Cardiac septum (tissue), 1 donor: ENCODE results near the gene OR11H7. TPM values are rescaled to one million over a fixed set of nuclear protein-coding genes. Genes with fewer than 3 reads are reported as not detected.
"Not testable (repeated sequence)": the region's sequence is repeated elsewhere in the genome, so short reads cannot be mapped to it uniquely, and the experiment has no call there.

Experiments used
- DNase-seq: peaks from one replicate; pipeline ENCODE4 v3.0.0-alpha.2; 2020; ENCODE audit warnings: low spot score
- intact Hi-C: fragments of 100-400 bp; cut with DNase I; formaldehyde crosslinking; loops from one replicate; pipeline ENCODE4 v1.14.0; 2022
- long read RNA-seq: library from polyadenylated mRNA; unstranded; transcript quantifications from one replicate; pipeline ENCODE4 v2.0.0, GENCODE V29; 2021
- total RNA-seq: library from RNA; stranded (reverse); fragmentation: NEBNext Ultra II Directional; extraction: Animal tissue kit (Norgen Biotek cat#: 25700); gene quantifications from one replicate; pipeline ENCODE4 v1.2.1, GENCODE V29; 2021
- donor health status: DM: no; HTN: no; CAD: no.

The OR11H7 gene
- total RNA-seq, result not detected
- long read RNA-seq, result 0 reads

DNA sequence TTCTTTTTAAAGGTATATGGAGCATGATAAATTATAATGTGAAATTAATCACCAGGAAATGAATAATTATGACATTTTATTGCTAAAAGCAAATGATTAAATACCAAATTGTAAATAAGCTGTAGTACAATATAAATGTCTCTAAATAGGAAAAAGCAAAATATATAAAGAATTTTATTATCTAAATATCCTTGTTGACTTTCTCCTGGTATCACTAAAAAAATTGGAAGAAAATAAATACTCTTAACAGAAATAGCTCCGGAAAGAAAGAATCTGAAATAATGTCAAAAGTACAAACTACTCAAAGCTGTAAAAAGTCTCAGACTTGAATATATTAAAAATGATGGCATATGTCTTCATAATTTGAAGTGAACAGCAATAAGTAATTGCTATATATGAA is at the start of gene OR11H7:
TSS of gene OR11H7 (plus strand) at position 301 of the 400 bp plus-strand sequence.
- no peak for DNase-seq
- intact Hi-C loops, result no loop called here

DNA sequence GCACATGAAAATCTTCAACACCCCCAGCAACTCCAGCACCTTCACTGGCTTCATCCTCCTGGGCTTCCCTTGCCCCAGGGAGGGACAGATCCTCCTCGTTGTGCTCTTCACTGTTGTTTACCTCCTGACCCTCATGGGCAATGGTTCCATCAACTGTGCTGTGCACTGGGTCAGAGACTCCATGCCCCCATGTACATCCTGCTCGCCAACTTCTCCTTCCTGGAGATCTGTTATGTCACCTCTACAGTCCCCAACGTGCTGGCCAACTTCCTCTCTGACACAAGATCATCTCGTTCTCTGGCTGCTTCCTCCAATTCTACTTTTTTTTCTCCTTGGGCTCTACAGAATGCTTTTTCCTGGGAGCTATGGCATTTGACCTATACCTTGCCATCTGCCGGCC is 49.6 kb upstream of the OR11H7 start:
- DNase-seq, result no peak
- intact Hi-C loops, result no loop called here

DNA sequence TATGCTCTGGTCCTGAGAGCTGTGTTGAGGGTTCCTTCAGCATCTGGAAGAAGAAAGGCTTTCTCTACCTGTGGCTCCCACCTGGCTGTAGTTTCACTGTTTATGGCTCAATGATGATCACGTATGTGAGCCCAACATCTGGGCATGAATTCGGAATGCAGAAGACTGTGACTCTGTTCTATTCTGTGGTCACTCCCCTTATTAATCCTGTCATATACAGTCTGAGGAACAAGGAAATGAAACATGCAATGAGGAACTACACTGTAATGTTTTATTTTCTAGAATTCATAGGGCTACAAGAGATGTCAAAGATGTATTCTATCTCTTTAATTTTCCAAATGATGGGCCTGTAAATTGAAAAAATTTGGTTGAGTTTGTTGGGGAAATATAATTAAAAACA is 48.9 kb upstream of the OR11H7 start:
- intact Hi-C loops, result no loop called here

DNA sequence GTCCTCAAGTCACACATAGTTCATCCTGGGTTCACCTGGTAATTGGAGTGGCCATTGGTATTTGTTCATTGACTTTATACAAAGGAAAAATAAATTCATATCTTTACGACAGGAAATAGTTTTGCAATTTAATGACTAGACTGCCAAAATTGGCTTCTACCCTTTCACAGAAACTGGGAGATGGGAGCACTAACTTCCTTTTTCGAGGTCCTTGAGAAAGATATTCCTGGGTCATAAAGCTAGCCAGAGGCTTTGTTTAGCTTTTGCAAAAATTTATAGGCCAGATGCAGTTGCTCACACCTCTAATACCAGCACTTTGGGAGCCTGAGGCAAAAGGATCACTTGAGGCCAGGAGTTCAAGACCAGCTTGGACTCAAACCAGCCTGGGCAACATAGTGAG is 48.3 kb upstream of the OR11H7 start:
- intact Hi-C loops, result no loop called here

More for the DNA sequence above, 48.9 kb upstream of the OR11H7 start:
- DNase-seq, result no peak

DNA sequence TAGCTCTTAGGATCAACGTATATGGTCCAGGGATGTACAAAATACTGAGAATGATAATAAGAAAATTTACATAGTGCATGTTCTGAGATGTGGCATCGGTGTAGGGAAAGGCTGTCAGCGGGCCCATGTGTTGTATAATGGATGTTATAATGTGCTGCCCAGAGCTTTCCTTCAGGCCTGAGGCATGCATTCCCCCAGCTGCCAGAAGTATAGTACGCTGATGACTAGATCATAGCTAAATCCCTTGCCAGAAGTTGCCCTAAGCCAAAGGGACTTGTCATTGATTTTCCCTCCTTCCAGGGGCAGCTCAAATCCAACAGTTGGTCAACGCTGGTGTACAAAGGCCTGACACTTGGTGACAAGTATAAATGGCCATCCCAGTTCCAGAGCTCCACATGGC is 44.6 kb upstream of the OR11H7 start:
- no peak for DNase-seq
- intact Hi-C loops, result no loop called here

More for the DNA sequence above, 48.3 kb upstream of the OR11H7 start:
- no peak for DNase-seq

DNA sequence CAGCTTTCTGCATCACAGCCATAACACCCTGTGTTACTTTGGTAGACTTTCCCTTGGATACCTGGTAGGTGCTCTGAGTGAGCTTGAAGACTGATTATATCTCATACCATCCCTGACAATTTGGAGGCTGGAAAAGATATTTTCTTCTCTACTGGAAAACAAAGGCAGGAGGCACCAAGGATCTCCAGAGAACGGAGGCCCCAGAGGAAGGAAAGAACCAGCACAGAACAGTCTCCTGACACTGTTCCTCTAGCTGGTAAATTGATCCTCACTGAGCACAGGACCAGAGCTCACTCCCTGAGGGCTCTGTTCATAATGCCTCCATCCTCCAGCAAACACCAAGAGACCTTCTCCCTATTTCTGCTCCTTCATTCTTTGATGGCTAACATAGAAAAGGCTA is 38.2 kb upstream of the OR11H7 start, which contains the start of gene OR11G2:
TSS of gene OR11G2 (plus strand) at position 301 of the 400 bp plus-strand sequence. CDS start 6,542 bp downstream, outside the sequence.
- DNase-seq, result no peak
- intact Hi-C loops, result no loop called here

DNA sequence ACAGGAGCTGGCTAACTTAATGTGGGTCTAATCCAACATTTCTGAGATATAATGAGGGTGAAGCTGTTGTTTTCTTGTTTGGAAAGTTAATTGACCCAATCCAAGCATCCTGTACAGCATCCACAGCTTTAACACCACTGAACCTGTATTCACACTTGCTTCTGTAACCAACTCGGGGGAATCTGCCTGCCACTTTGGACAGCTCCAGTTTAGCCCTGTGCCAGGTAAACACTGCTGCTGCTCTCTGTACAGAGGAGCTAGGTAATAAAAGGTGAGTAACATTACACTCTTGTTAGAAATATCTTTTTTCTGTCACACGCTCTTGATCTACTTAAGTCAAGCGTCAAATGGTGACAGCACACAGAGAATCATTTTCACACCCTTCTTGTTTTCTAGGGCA is 37.4 kb upstream of the OR11H7 start:
- no peak for DNase-seq
- intact Hi-C loops, result no loop called here

DNA sequence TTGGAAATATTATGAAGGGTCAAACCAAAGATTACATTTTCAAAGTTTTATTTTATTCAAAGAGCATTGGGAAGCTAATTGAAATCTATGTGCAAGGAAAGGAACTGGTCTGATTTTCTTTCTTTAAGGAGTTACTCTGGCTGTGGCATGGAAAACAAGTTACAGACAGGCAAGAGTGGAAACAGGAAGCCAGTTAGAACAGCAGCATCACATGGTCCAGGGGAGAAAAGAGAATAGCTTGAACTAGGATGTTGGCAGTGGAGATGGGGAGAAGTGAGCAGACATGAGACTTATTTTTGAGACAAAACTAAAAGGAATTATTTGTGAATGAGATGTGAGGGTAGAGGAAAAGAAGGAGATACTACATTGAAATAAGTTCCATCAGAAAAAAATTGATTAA is 34.7 kb upstream of the OR11H7 start:
- no peak for DNase-seq
- intact Hi-C loops, result no loop called here

DNA sequence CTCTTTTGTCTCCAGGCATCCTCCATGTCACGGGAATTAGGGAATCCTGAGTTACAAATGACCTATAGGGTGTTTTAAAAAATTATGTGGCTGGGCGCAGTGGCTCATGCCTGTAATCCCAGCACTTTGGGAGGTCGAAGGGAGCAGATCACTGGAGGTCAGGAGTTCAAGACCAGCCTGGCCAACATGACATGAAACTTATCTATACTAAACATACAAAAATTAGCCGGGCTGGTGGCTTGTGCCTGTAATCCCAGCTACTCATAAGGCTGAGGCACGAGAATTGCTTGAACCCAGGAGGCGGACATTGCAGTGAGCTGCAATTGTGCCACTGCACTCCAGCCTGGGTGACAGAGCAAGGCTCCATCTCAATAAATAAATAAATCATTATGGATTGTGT is 33.6 kb upstream of the OR11H7 start:
- intact Hi-C loops, DNase-seq: not testable (repeated sequence)

DNA sequence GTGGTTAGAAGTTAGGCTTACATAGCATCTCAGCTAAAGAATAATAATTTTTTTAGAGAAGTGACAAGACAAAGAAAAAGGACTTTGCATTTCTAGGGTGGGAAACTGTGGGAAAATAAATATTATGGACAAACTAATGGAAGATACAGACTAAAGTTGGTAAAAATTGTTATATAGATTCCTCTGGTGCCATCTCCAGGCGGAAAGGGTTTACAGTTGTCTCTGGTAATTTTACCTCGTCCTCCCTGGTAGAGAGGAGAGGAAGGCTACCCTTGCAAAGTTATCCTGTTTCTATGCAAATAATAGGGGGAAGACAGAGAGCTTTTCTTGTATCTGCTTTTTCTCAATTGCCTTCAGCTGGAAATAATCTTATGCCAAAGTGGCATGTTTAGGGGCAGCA is 32.9 kb upstream of the OR11H7 start:
- intact Hi-C loops, result no loop called here
- no peak for DNase-seq

DNA sequence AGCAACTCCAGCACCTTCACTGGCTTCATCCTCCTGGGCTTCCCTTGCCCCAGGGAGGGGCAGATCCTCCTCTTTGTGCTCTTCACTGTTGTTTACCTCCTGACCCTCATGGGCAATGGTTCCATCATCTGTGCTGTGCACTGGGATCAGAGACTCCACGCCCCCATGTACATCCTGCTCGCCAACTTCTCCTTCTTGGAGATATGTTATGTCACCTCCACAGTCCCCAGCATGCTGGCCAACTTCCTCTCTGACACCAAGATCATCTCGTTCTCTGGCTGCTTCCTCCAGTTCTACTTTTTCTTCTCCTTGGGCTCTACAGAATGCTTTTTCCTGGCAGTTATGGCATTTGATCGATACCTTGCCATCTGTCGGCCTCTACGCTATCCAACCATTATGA is 31.3 kb upstream of the OR11H7 start:
- DNase-seq, result no peak
- intact Hi-C loops, result no loop called here

DNA sequence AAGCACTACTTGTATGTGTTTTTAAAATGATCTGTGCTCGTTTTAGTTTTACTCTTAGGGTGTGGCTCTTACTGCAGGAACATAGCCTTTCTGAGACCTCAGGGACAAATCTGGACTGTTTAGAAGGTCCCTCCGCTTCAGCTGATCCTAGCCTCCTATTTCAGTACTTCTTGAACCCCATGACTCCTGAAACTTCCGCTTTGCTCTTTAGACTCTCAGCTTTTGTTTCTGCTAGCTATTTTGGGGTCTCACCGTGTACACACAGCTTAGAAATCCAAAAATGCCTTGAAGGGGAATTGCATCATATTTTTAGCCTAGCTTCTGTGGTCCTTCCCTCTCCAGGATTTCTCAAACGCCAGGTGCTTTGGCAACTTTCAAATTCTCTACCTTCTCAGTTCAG is 29.8 kb upstream of the OR11H7 start:
- no peak for DNase-seq
- intact Hi-C loops, result no loop called here

DNA sequence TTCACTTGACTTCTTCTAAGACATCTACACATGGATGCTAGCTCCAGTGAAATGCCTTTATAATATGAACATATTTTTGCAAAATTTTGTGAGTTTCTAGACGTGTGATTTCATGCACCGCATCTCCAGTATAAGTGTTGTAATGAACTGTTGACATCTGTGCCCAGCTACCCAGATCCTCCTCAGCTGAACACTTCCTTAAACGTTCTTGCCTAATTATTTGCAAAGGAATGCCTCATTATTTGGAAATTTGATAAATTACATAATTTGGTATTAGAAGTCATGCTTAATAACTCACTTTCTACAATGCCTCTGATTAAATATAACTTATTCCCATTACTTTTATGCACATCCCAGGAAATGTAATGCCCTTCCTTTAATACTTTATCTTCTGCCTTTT is 24.1 kb upstream of the OR11H7 start:
- intact Hi-C loops, result no loop called here
- no peak for DNase-seq

DNA sequence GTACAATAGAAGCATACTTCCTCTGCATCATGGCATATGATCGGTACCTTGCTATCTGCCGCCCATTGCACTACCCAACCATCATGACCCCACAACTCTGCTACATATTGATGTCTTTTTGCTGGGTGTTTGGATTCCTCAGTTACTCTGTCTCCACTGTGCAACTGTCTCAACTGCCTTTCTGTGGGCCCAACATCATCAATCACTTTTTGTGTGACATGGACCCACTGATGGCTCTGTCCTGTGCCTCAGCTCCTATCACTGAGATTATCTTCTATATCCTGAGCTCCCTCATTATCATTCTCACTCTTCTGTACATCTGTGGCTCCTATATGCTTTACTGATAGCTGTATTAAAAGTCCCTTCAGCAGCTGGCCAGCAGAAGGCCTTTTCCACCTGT is 19.2 kb upstream of the OR11H7 start:
- no peak for DNase-seq
- intact Hi-C loops, result no loop called here

DNA sequence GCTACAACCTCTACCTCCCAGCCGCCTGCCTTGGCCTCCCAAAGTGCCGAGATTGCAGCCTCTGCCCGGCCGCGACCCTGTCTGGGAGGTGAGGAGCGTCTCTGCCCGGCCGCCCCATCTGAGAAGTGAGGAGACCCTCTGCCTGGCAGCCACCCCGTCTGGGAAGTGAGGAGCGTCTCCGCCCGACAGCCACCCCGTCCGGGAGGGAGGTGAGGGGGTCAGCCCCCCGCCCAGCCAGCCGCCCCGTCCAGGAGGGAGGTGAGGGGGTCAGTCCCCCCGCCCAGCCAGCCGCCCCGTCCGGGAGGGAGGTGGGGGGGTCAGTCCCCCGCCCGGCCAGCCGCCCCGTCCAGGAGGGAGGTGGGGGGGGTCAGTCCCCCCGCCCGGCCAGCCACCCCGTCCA is 16.4 kb upstream of the OR11H7 start:
- intact Hi-C loops, result not testable (repeated sequence)

DNA sequence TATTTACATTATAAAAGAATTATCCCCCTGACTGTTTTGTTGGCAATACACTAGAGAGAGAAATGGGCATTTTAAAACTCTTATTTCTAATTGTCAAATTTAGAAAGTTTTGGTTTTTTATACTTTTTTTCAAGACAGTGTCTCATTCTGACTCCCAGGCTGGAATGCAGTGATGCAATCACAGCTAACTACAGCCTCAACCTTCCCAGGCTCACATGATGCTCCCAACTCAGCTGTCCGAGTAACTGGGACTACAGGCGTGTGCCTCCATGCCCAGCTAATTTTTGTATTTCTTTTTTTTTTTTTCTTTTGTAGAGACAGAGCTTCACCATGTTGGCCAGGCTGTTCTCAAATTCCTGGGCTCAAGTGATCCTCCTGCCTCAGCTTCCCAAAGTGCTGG is 13.6 kb upstream of the OR11H7 start:
- intact Hi-C loops, result no loop called here

More for the DNA sequence above, 16.4 kb upstream of the OR11H7 start:
- DNase-seq, result not testable (repeated sequence)

DNA sequence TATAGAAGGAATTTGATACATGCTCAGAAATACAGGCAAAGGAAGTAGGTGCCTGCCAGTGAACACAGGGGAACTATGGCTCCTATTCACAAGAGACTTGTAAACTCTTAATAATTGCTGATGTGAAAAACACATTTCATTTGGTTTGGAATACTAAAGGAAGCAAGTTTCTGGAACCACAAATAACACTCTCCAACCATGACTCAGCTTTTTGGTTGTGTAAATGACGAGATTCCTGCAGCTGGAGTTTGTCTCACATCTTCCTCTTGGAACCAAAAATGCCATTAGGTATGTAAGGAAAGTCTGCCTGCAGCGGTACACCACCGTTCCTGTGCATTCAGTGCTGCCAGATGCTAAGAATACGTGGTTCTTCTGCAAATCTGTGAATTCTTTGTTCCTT is 9.7 kb upstream of the OR11H7 start:
- intact Hi-C loops, result no loop called here
- DNase-seq, result no peak

More for the DNA sequence above, 13.6 kb upstream of the OR11H7 start:
- DNase-seq, result no peak

DNA sequence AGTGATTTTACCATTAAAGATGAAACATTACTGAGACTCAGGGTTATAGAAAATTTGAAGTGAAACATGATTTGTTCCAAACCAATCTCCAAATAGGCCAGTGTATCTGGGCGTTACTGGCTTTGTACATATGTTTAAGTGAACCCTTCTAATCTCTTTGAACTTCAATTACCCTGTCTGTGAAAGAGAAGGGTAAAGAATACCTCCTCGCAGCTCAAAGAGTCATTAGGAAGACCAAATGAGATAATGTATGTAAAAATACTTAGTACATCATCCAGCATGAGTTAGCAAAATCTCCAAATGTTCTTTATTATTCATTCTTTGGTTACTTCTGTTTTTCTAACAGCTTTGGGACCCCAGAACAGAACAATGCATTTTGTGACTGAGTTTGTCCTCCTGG is 5.4 kb upstream of the OR11H7 start, which contains the start of gene OR11H6:
TSS of gene OR11H6 (plus strand) at position 301 of the 400 bp plus-strand sequence. CDS start at position 301, 0 bp downstream.
- intact Hi-C loops, result no loop called here
- no peak for DNase-seq

DNA sequence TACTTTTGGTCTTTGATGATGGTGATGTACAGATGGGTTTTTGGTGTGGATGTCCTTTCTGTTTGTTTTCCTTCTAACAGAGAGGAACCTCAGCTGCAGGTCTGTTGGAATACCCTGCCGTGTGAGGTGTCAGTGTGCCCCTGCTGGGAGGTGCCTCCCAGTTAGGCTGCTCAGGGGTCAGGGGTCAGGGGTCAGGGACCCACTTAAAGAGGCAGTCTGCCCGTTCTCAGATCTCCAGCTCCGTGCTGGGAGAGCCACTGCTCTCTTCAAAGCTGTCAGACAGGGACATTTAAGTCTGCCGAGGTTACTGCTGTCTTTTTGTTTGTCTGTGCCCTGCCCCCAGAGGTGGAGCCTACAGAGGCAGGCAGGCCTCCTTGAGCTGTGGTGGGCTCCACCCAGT is 6.6 kb downstream of the OR11H7 start:
- intact Hi-C loops, DNase-seq: not testable (repeated sequence)

DNA sequence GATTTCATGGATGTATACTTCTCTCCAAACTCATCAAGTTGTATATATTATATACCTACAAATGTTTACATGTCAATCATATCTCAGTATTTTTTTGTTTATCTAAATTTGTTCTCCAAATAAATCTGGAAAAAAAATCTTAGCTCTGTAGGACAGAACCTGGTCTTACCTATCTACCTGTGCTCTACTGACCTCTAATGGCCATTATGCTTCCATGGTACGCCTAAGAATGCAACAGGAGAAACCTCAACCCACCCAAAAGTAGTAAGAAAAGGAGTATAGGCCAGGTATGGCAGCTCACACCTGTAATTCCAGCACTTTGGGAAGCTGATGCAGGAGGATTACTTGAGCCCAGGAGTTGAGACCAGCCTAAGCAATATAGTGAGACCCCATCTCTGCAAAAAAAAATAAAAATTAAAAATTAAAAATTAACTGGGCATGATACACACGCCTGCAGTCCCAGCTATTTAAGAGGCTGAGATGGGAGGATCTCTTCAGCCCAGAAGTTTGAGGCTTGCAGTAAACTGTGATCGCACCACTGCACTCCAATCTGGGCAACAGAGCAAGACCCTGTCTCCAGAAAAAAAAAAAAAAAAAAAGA is 19.0 kb downstream of the OR11H7 start:
- intact Hi-C loops, result no loop called here

DNA sequence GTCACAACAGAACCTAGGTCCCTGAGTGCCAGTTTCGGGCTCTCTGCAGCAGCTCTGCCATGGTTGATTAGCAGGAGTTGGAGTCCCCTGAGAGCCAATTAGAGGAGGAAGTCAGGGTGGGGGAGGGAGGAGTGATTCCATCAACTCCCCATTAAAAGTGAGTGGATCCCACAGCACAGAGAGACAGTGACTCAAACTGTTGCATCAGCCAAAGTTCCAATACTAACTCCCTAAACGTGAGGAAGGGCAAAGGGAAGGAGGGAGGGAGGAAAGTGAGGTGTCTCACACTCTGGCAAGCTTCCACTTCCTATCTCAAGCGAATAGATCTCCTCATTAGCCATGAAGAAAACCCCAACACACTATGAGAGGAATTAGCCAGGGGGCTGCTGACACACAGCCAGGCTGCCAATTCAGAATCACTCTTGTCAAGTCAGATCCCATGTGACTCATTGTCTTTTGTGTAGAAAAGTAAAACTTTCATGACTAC is 33.9 kb downstream of the OR11H7 start:
- intact Hi-C loops, result no loop called here
- no peak for DNase-seq

More for the DNA sequence above, 19.0 kb downstream of the OR11H7 start:
- no peak for DNase-seq

DNA sequence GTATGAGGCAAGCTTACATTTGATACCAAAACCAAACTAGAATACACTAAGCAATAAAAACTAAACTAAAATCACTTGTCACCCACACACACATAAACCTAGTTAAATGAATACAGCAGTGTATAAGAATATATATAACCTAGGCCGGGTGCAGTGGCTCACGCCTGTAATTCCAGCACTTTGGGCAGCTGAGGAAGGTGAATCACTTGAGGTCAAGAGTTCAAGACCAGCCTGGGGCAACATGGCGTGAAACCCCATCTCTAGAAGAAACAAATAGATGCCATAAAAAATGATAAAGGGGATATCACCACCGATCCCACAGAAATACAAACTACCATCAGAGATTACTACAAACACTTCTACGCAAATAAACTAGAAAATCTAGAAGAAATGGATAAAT is 35.6 kb downstream of the OR11H7 start:
- intact Hi-C loops, DNase-seq: not testable (repeated sequence)
